Testis (tissue), 3 donors: ENCODE results near the gene RPS6KA3. TPM values are rescaled to one million over a fixed set of nuclear protein-coding genes. Genes with fewer than 3 reads are reported as not detected.

Experiments
- DNase-seq: peaks from one replicate; pipeline ENCODE4 v3.0.0-alpha.2; 2019
- H3K27ac ChIP-seq, 2 donors: fragments of 200-600 bp; sonication (generic); one replicate each; pipeline ENCODE4 v1.5.1; 2019
- H3K27me3 ChIP-seq: fragments of 200-600 bp; sonication (generic); one replicate; pipeline ENCODE4 v1.5.1; 2019
- H3K36me3 ChIP-seq: fragments of 200-600 bp; sonication (generic); one replicate; pipeline ENCODE4 v1.5.1; 2017; ENCODE audit warnings: low read depth; ENCODE audit errors: missing control alignments
- H3K4me1 ChIP-seq: fragments of 200-600 bp; sonication (generic); one replicate; pipeline ENCODE4 v1.5.1; 2019
- H3K4me3 ChIP-seq, 2 donors: fragments of 200-600 bp; sonication (generic); one replicate each; pipeline ENCODE4 v1.5.1; 2017 to 2019
- H3K9me3 ChIP-seq: fragments of 200-600 bp; sonication (generic); one replicate; pipeline ENCODE4 v1.5.1; 2017
- POLR2A ChIP-seq: fragments of 450-650 bp; IDR thresholded peaks from one replicate; pipeline ENCODE4 v1.6.1; 2017; ENCODE audit warnings: antibody characterized with exemption, mild to moderate bottlenecking, moderate library complexity
- WGBS, 2 donors: methylation state at CpG; one replicate each; pipeline ENCODE4 v1.1.5; 2018; 5-methylcytosine and 5-hydroxymethylcytosine counted together
- intact Hi-C: fragments of 100-400 bp; cut with DNase I; formaldehyde crosslinking; loops from one replicate; pipeline ENCODE4 v1.15.1; 2023; ENCODE audit warnings: low total_unique reads
- polyA plus RNA-seq: library from polyadenylated mRNA; stranded (reverse); fragments of 350-450 nt; fragmentation: Illumina TruSeq; extraction: RNeasy Lipid Tissue Mini Kit (QIAGEN cat#74804); gene quantifications from one replicate; pipeline ENCODE4 v1.2.3, GENCODE V29; 2014; ENCODE audit warnings: low read depth, low replicate concordance; ENCODE audit not compliant: insufficient read depth
- total RNA-seq, 2 donors: library from RNA; depleted of rRNA; stranded (reverse); fragments of >200 nt; gene quantifications; one replicate each; pipeline ENCODE4 v1.2.3, GENCODE V29; 2016
- TF ChIP-seq, protein P1 (sequence below), 3 experiments: fragments of 450-650 bp in 2 of 3; fragments of 200-600 bp in 1 of 3; sonication (generic) in 1 of 3; IDR thresholded peaks; one replicate each; pipeline ENCODE4 v1.5.1; 2016 to 2019; ENCODE audit warnings: antibody characterized with exemption in 3 of 3, mild to moderate bottlenecking in 2 of 3, moderate library complexity in 1 of 3

The RPS6KA3 gene
- total and polyA plus RNA-seq, 3 donors from 2014 or later = 8.5 to 12.6 (median 12.5) TPM

DNA sequence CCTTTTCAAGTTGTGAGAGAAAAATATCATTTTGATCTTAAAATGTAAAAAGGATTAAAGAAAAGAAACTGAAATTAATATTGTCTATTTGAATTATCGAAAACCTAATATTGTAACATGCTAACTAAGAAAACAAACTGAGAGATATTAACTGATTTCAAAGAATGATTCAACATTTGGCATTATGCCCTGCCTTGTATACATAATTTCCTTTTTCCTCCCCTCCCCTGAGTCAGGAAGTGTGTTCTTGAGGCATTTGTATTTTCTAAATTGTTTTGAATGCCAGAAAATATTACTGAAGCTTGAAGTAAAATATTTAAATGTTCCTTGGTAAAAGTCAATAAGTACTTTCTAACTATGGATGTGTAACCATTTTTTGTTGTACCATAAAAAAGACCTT lies 49.4 kb downstream of the RPS6KA3 start:
- H3K36me3 ChIP-seq = no peaks in the 10 kb centered on the region
- no peak overlapping the region for H3K4me3 ChIP-seq
- H3K4me1 ChIP-seq = no peaks in the 10 kb centered on the region
- no peaks in the 10 kb centered on the region for H3K9me3 ChIP-seq
- 21 to 38% methylated on average over 1 of the region's 1 CpG for WGBS, 2 donors
- H3K27me3 ChIP-seq = no peaks in the 10 kb centered on the region
- intact Hi-C loops = no loop called here
- no peak for DNase-seq
- no peak for TF ChIP-seq POLR2A
- TF ChIP-seq, protein P1, sequence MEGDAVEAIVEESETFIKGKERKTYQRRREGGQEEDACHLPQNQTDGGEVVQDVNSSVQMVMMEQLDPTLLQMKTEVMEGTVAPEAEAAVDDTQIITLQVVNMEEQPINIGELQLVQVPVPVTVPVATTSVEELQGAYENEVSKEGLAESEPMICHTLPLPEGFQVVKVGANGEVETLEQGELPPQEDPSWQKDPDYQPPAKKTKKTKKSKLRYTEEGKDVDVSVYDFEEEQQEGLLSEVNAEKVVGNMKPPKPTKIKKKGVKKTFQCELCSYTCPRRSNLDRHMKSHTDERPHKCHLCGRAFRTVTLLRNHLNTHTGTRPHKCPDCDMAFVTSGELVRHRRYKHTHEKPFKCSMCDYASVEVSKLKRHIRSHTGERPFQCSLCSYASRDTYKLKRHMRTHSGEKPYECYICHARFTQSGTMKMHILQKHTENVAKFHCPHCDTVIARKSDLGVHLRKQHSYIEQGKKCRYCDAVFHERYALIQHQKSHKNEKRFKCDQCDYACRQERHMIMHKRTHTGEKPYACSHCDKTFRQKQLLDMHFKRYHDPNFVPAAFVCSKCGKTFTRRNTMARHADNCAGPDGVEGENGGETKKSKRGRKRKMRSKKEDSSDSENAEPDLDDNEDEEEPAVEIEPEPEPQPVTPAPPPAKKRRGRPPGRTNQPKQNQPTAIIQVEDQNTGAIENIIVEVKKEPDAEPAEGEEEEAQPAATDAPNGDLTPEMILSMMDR (IDR thresholded peaks at IDR 0.05) = no peak
- H3K27ac ChIP-seq = no peak overlapping the region

DNA sequence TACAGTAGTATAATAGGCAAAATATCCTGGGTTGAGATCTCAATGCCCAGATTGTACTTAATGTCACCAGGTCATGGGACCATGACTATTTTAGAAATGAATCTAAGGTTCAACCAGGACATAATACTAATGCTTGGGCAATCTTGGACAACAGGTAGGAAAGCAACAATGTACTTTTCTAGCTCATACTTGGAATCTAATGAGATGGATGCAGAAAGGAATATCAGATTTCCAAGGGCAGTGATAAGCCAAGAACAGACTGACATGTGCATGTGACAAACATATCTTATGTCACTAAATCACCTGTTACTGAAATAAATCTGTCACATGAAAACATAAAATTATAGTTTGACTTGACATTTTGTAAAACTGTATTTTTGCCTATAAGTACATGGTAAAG lies 51.1 kb downstream of the RPS6KA3 start:
- no peaks in the 10 kb centered on the region for H3K36me3 ChIP-seq
- intact Hi-C loops = no loop called here
- H3K9me3 ChIP-seq = no peaks in the 10 kb centered on the region
- TF ChIP-seq, protein P1 (IDR thresholded peaks at IDR 0.05) = no peak
- no peak for TF ChIP-seq POLR2A
- no peaks in the 10 kb centered on the region for H3K27me3 ChIP-seq
- no peaks in the 10 kb centered on the region for H3K4me1 ChIP-seq
- no peak overlapping the region for H3K4me3 ChIP-seq
- no peak overlapping the region for H3K27ac ChIP-seq
- no peak for DNase-seq

DNA sequence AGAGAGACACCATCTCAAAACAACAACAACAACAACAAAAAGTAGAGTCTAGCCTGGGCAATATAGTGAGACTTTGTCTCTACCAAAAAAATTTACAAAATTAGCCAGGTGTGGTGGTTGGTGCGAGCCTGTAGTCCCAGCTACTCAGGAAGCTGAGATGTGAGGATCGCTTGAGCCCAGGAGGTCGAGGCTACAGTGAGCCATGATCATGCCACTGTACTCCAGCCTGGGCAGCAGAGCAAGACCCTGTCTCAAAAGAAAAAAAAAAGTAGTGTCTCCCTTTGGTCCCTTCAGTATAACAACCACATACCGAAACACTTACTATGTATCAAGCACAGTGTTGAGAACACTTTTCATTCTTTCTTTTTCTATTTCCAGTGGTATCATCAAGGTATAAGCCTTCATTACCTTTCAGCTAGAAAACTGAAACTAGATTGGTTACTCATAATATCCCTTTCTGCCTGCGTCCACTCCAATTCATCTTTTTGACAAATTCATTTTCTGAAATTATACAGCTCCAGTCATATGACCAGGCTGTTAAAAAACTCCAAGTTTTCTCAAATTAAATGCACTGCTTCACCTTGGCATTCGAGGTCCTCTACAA lies 54.1 kb downstream of the RPS6KA3 start:
- DNase-seq = no peak
- intact Hi-C loops = no loop called here
- Histone ChIP-seq H3K9me3 (no peaks in the 10 kb centered on the region), H3K27ac (no peak overlapping the region), H3K4me1 (no peaks in the 10 kb centered on the region), H3K27me3 (no peaks in the 10 kb centered on the region), H3K4me3 (no peak overlapping the region), H3K36me3 (no peaks in the 10 kb centered on the region)
- no peak for TF ChIP-seq POLR2A
- TF ChIP-seq, protein P1 (IDR thresholded peaks at IDR 0.05) = no peak
- WGBS, 2 donors = 92 to 97% methylated on average over 6 of the region's 6 CpGs

DNA sequence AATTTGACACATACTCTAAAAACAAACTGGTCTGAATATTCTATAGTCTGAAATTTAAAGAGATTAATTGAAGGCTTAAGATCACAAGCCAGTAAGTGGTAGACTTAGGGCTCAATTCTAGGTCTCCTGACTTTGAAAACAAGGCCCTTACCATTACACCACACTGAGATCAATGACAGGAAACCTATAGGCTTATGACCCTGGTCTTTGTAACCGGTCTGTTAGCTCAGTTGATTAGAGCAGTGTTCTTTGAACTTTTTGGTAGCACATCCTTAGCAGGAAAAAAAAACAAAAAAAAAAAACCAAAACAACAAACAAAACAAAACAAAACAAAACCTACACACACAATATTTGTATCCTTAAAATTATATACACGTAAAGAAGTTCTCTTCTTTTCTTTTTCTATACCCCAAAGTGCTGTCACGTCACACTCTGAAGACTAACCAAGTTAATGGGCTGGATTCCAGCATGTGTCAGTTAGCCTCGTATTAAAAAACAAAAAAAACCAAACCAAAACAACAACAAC lies 55.4 kb downstream of the RPS6KA3 start:
- H3K4me1 ChIP-seq = no peaks in the 10 kb centered on the region
- no peak overlapping the region for H3K27ac ChIP-seq
- H3K36me3 ChIP-seq = no peaks in the 10 kb centered on the region
- intact Hi-C loops = no loop called here
- no peak for DNase-seq
- TF ChIP-seq POLR2A = no peak
- TF ChIP-seq, protein P1 (IDR thresholded peaks at IDR 0.05) = no peak
- H3K27me3 ChIP-seq = no peaks in the 10 kb centered on the region
- H3K9me3 ChIP-seq = no peaks in the 10 kb centered on the region
- WGBS, 2 donors = 88 to 90% methylated on average over 4 of the region's 4 CpGs
- H3K4me3 ChIP-seq = no peak overlapping the region
